BE2C (cell line): ENCODE measurements around the gene TLCD3B.
A peak's percentile ranks its signal among the peaks of the same experiment; 100 is the strongest.
"Not testable (repeated sequence)": the region's sequence is repeated elsewhere in the genome, so short reads cannot be mapped to it uniquely, and the experiment has no call there.

ENCODE experiments used
- DNase-seq: peaks from one replicate; pipeline ENCODE4 v3.0.0-alpha.2; 2020
- H3K27me3 ChIP-seq: fragments of 250-450 bp; sonication (Bioruptor Pico); 2 replicates; pipeline ENCODE4 v1.5.1; 2020; ENCODE audit warnings: mild to moderate bottlenecking
- H3K36me3 ChIP-seq: fragments of 250-450 bp; sonication (Bioruptor Pico); 2 replicates; pipeline ENCODE4 v1.5.1; 2020; ENCODE audit warnings: mild to moderate bottlenecking
- H3K4me1 ChIP-seq: fragments of 250-450 bp; sonication (Bioruptor Pico); 2 replicates; pipeline ENCODE4 v1.5.1; 2020
- H3K4me3 ChIP-seq: 2 replicates; pipeline ENCODE4 v1.5.1; 2011; ENCODE audit warnings: low read depth, low read length
- H3K9me3 ChIP-seq: fragments of 250-450 bp; sonication (Bioruptor Pico); 2 replicates; pipeline ENCODE4 v1.5.1; 2020
- TF ChIP-seq, protein P1 (sequence below): IDR thresholded peaks from 2 replicates; pipeline ENCODE4 v1.5.1; 2012; ENCODE audit warnings: mild to moderate bottlenecking, low read depth, low read length

TLCD3B gene

DNA sequence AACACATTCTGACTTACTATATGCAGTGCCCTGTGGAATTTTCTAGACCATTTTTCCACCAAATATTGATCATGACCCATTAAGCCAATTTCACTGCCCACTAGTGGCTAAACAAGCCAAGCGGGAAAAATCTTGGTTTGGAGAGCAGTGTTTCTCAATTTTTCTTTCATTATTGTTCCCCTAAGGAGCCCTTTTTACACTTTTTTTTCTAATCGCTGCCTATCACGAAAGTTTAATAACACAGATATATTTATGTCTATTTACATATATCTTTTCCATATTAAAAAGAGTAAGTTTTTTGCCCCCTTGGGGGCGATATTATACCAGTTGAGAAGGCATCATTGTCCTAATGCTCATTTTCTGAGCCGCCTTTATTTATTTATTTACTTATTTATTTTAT lies 10.8 kb upstream of the TLCD3B start:
- no peaks in the 10 kb centered on the region for H3K27me3 ChIP-seq
- no peaks in the 10 kb centered on the region for H3K4me1 ChIP-seq
- H3K36me3 ChIP-seq: no peaks in the 10 kb centered on the region
- H3K4me3 ChIP-seq: no peak overlapping the region
- H3K9me3 ChIP-seq: no peaks in the 10 kb centered on the region
- TF ChIP-seq, protein P1, sequence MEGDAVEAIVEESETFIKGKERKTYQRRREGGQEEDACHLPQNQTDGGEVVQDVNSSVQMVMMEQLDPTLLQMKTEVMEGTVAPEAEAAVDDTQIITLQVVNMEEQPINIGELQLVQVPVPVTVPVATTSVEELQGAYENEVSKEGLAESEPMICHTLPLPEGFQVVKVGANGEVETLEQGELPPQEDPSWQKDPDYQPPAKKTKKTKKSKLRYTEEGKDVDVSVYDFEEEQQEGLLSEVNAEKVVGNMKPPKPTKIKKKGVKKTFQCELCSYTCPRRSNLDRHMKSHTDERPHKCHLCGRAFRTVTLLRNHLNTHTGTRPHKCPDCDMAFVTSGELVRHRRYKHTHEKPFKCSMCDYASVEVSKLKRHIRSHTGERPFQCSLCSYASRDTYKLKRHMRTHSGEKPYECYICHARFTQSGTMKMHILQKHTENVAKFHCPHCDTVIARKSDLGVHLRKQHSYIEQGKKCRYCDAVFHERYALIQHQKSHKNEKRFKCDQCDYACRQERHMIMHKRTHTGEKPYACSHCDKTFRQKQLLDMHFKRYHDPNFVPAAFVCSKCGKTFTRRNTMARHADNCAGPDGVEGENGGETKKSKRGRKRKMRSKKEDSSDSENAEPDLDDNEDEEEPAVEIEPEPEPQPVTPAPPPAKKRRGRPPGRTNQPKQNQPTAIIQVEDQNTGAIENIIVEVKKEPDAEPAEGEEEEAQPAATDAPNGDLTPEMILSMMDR: peak; percentile 70
- DNase-seq: no peak

DNA sequence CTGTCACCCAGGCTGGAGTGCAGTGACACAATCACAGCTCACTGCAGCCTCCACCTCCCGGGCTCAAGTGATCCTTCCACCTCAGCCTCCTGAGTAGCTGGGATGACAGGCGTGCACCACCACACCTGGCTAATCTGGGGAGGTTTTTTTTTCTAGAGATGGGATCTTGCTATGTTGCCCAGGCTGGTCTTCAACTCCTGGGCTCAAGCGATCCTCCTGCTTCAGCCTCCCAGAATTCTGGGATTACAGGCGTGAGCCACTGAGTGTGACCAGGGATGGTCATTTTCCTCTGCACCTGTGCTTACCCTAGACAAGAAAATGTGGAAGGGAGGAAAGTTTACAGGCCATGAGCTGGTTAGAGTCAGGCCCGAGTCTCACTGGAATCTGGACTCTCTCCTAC lies 9.6 kb upstream of the TLCD3B start:
- not testable (repeated sequence) for H3K4me3 ChIP-seq, H3K36me3 ChIP-seq, H3K27me3 ChIP-seq, H3K4me1 ChIP-seq, DNase-seq, H3K9me3 ChIP-seq

DNA sequence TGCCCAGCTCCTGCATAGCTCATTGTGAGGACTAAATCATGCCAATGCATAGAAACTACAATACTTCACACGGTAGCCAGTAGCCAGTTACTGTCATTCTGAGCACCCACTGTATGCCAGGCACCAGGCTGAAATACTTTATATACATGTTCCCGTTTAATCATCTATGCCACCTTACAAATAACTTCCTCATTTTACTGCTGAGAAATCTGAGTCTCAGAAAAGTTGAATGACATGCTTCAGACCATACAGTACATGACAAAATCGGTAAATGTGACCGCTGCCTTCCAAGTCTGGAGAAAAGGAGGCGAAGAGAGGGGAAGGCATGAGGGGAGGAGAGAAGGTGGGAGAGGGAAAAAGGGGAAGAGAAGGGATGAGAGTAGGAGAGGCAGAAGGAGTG lies 9.2 kb upstream of the TLCD3B start:
- no peak for DNase-seq

GRCh38 chr16:30033270-30033669 lies 2.2 kb upstream of the TLCD3B start:
- Histone ChIP-seq H3K36me3 (no peaks in the 10 kb centered on the region), H3K9me3 (no peaks in the 10 kb centered on the region), H3K4me3 (no peak overlapping the region), H3K27me3 (no peaks in the 10 kb centered on the region), H3K4me1 (peaks cover 7% of the 10 kb centered on the region)
- DNase-seq: no peak
- TF ChIP-seq, protein P1: no peak

More for the DNA sequence above, 9.2 kb upstream of the TLCD3B start:
- Histone ChIP-seq H3K36me3 (no peaks in the 10 kb centered on the region), H3K4me3 (no peak overlapping the region), H3K27me3 (no peaks in the 10 kb centered on the region), H3K9me3 (no peaks in the 10 kb centered on the region), H3K4me1 (no peaks in the 10 kb centered on the region)
- TF ChIP-seq, protein P1: no peak

- H3K27me3 ChIP-seq: no peaks in the 10 kb centered on the region
- TF ChIP-seq, protein P1: peak; percentile 95
- DNase-seq: peak; percentile 81
- no peaks in the 10 kb centered on the region for H3K36me3 ChIP-seq
- no peak overlapping the region; the same call in 1 of the 2 replicates for H3K4me3 ChIP-seq
- no peaks in the 10 kb centered on the region for H3K9me3 ChIP-seq
- peaks cover 7% of the 10 kb centered on the region for H3K4me1 ChIP-seq
Observed at GRCh38 chr16:30032083-30032819, 1.2 kb upstream of the TLCD3B start.

DNA sequence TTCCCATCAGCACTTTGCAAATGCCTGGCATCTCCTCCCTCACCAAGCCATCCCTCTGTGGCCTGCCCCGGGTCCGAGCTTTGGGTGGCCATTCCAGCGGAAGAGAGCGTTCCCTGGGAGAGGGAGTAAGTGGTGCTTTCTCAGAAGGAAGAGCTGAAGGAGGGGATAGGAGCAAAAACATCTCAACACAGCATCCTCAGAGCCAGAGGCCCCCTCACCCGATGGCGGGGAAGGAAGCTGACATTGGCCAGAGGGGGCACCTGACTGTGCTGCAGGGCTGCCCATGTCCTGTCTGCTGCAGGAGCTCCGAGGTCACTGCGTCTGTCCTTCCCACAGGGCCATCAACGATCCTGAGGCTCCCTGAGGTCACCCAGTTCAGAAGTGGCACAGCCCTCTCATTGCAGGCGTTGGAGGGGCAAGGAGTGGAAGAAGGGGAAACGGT lies 427 bp upstream of the TLCD3B start:
- Histone ChIP-seq H3K36me3 (no peaks in the 10 kb centered on the region), H3K4me3 (peak overlapping the region; percentile 61), H3K27me3 (no peaks in the 10 kb centered on the region), H3K4me1 (peaks cover 7% of the 10 kb centered on the region), H3K9me3 (no peaks in the 10 kb centered on the region)
- TF ChIP-seq, protein P1: no peak
- DNase-seq: no peak
